Endometrial microvascular endothelial cells (primary cell): ENCODE data around the gene AGAP1. TPM values are rescaled to one million over a fixed set of nuclear protein-coding genes. Genes with fewer than 3 reads are reported as not detected.

Source experiments
- in situ Hi-C: cut with HindIII; loops from 2 replicates; pipeline ENCODE4 v1.10.0; 2017; ENCODE audit warnings: low sequenced_read_pairs, low pct_unique_long_range_greater_than_20kb; ENCODE audit errors: inconsistent ontology term
- total RNA-seq: library from RNA; depleted of rRNA; stranded (reverse); fragments of >200 nt; gene quantifications from one replicate; pipeline ENCODE4 v1.2.3, GENCODE V29; 2015; ENCODE audit errors: inconsistent ontology term

Gene AGAP1
- total RNA-seq, 1 donor from 2014 or later, result 19.4 TPM

DNA sequence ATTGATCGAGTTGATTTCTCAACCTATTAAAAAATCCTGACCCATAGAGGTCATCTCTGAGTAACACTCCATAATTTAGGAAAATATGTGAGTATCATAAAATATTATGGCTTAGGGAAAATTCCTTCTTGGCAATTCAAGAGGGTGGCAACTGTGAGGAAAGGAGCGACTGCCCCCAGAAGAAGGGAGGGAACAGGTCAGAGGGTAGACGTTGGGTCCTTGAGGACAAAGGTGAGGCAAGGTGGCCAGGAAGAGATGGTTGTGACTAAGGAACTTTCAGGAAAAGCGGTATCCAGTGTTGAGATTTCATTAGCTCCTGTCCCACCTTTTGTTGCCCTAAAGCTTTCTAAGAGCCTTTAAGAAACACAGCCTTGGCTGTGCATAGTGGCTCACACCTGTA is 10.5 kb upstream of the AGAP1 start:
- in situ Hi-C loops, result no loop called here

DNA sequence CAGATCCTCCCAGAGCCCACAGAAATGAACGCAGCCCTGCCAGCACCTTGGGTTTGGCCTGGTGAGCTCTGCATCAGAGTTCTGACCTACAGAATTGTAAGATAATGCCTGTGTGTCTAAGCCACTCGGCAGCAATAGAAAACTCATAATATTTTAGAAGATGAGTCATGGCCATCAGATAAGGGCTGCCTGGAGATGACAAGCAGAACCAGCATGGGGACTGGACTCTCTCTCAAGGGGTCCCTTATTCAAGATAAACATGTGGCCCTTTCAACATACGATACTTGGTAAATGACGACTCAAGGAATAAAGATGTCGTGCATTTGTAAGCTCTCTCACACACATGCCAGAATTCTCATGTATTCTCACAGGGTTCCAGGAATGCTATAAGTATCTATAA is 8.5 kb upstream of the AGAP1 start:
- in situ Hi-C loops, result no loop called here

DNA sequence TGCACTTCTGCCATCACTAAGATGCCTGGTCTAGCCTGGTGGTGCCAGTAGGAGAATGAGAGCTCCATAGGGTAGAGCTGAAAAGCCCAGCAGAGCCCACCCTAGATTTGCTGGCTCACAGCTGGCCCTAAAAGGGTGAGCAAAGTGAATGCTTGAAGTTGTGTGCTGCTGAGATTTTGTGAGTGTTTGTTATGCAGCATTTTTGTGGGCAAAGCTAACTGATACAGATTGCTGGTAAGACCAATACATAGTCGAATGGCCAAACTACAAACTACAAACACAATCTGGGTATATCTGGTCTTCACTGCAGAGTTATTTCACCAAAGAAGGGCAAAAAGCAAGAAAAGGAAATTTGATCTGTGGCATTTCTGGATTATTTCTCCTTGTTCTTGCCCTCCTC is 7.1 kb upstream of the AGAP1 start:
- in situ Hi-C loops, result no loop called here

DNA sequence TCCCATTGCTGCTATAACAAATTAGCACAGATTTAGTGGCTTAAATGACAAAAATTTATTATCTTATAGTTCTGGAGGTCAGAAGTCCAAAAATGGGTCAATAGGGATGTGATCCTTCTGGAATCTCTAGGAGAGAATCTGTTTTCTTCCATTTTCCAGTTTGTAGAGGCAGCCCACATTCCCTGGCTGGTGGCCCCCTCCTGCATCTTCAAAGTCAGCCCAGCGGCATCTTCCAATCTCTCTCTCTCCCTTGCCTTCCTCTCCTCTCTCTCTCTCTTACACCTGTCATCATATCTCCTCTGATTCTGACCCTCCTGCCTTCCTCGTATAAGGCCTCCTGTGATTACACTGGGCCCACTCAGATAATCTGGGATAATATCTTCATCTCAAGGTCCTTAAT is 3.9 kb upstream of the AGAP1 start:
- in situ Hi-C loops, result no loop called here

DNA sequence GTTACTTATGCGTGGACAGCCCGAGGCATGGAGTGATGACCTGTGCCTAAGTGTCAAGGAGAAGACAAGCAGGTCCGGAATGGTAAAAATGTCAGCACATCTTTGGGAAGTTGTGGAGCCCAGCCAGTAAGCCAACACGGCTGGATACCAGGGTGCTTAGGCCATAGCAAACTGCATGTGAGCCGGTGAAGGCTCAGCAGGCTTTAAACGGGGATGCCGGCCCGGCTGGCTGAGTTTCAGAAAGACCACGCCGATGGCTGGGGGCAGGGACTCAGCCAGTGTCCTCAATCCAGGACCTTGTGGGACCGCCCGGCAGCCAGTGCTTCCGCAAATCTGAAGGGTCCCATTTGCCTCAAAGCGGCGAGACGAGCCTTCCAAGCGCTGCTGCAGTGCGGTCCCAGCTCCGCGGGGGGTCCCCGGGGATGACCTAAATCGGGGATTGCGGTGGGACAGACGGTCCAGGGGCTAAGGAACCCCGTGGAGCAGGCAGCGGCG is 946 bp upstream of the AGAP1 start:
- in situ Hi-C loops, result no loop called here

DNA sequence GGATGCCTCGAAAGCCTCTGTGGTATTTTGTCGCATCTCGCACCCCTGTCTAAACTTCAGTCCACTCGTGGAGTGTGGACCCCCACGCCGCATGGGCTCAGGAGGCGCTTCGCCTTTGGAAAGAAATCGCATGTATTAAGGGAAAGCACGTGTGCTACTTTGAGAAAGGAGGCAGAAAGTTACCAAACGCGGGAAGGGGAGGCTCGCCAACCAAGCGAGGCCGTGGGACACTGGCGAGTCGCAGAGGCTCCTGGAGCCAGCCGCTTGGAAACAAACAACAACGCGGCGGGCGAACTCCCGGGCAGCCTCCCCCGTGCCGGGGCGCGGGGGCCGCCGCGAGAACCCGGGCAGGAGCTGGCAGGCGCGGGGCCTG is 455 bp upstream of the AGAP1 start:
- in situ Hi-C loops, result no loop called here

DNA sequence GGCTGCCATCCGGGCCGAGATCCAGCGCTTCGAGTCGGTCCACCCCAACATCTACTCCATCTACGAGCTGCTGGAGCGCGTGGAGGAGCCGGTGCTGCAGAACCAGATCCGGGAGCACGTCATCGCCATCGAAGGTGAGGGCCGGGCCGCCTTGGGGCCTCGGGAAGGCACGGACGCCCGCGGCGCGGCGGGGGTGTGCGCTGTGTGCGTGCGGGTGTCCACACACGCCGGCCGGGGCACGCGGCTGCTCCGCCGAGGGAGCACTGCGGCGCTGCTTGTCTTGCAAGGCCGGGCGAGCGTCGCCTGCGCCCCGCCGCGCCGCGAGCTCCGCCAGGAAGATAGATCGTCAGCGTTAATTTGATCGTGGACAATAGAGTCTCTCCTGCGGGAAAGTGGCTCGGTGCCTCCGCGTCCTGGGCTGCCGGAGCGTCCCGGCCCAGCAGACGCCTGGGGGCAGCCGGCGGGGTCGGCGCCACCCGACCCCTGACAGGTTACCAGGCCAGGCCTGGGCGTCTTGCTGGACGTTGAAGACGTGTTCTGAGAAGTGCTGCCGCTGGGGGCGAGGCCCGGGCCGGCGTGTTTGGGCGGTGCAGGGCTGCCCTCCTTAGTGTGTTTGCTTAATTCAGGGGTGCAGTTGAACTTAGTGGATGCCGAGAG is 1.0 kb downstream of the AGAP1 start:
- in situ Hi-C loops, result no loop called here

DNA sequence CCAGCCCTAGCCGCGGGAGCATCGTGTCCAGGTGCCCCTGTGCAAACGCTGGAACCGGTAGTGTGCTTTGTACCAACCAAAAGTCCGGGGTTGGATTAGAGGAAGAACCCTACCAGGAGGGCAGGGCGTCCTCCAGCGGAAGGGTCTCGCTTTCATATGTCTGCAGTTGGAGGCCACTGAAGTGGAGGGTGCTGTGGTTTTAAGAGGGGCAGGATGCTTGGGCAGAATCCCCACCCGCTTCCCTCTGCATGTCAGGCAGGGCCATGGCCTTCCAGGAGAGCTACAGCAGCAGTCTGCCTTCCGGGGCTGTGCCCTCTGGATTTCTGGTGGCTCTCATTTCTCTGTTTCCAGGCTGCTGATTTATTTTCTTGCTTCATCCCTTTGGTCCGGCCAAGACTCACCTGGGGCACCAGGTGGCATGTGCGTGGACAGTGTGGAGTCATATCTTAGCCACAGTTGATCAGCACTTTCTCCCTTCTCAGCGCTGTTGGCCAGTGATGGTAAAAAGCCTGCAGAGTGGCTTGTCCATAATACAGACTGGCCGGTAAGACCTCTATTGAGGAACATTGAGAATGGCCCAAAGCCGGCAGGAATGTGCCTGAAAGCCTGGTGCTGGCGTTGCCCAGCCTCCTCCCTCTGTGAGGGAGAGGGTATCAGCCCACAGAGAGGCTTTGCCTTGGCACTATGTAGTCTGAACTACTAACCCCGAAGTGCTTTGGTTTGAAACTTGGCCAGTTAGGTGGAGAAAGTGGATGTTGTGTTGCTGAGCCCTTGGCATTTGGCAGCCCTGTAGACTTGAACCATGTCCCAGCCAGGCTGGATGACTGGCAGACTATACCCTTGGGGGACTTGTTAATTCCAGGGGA is 1.8 kb downstream of the AGAP1 start:
- in situ Hi-C loops, result no loop called here

DNA sequence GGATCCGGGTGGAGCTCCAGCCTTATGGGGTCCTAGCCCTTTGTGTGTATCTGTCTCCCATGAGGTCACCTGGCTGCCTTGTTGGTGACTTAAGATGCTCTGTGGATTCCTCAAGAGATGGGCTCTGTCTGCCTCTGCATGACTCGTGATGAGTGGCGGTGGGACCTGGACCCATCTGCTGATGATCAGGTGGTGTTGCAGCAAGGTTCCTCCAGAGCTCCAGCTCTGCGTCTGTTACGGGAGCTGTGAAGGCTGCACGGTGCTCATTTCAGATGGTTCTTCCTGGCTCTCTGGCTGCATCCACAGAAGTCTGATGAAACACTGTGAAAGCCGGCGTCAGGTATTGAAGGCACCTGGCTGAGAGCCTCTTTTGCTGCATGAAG is 2.4 kb downstream of the AGAP1 start:
- in situ Hi-C loops, result no loop called here

DNA sequence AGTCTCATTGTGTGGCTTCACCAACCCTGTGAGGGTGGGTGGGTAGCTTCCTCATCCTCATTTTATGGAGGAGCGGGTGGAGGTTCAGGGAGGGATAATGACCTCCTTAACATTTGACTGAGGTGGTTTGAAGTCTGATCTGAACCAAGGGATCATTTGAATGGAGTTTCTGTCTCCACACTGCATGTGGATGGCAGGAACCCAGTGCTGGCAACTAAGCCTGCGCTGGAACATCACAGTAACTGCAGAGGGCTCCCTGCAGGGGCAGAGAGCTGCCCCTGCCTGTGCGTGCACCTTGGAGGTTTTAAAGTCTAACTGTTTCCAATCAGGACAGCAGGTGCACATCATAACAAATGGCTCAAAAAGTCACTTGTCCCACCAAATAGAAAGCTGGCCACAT is 3.3 kb downstream of the AGAP1 start:
- in situ Hi-C loops, result no loop called here

DNA sequence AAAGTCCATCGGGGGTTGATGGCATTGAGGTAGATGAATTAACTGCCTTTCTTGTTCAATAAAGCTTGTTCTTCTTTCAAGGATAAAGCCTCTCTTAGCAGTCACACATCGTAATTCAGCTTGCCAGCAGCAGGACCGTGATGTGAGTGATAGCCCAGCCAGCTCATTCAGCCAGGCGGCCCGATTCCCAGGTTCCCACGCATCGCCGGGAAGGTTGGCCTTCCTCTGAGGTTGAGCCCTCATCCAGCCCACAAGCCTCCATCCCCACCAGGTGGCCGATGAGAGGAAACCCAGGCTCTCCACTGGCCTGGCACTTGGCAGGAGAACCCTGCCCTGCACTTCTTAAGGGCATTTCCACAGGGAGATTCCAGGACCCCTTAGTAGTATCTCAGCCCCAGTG is 4.7 kb downstream of the AGAP1 start:
- in situ Hi-C loops, result no loop called here

DNA sequence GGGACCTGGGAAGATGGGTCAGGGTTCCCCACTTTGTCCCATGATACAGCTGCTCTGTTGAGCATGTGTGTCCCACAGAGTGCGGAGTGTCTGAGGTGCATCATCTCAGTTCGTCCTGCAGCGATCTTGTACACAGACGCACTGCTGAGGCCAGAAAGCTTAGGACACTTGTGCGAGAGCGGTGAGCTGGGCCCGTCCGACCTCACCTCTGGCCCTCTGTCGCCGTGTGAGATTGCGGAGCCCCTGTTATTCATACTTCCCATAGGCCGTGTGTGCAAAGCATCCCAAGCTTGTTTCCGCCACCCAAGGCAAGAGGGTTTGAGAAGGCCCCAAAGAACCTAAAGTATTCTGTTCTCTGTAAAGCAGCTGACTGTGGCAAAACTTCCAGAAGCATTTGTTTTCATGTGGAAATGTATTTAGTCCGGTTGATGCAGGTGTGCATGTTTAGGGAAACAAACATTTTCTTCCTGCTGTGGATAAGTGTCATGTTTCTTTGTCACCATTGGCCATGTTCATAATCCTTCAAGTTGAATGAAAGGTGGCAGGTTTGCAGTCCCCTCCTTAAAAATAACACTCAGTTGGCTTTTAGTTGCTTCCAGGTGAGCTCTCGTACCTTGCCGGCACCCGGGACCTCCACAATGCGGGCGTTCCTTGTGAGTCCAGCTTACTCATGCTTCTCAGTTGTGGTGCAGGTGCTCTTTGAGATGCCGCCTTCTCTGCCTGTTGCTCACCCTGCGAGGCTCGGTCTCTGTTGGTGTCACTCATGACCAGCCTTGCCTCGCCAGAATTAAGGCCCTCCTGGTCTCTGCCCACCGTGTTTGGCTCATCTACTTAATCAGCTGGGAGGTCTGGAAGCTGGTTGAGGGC is 5.3 kb downstream of the AGAP1 start:
- in situ Hi-C loops, result no loop called here

DNA sequence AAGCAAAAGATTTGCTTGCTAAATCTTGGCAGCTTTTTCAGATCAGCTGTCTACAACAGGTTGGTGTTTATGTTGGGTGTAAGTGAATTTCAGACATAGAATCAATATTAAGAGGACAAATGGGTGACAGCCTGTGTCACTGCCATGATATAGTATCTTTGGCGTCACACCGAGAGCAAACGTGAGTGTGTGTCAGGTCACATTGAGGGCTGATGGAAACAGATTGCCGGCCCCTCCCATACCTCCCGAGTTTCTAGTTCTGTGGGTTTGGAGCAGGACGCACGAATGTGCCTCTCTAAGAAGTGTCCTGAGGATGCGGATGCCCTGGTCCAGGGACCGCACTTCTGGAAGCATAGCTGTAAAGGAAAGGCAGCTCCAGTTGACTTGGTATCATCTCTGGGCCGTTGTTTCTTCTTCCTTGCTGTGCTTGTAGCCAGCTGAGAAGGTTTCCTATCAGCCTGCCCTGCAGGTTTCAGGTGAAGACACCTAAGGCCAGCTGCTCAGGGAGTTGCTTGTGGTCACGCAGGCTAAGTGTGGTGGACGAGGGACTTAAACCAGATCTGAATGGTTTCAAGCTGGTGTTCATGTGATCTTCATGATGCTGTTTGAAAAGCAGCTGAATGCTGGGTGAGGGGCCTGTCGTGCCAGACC is 6.4 kb downstream of the AGAP1 start:
- in situ Hi-C loops, result no loop called here

DNA sequence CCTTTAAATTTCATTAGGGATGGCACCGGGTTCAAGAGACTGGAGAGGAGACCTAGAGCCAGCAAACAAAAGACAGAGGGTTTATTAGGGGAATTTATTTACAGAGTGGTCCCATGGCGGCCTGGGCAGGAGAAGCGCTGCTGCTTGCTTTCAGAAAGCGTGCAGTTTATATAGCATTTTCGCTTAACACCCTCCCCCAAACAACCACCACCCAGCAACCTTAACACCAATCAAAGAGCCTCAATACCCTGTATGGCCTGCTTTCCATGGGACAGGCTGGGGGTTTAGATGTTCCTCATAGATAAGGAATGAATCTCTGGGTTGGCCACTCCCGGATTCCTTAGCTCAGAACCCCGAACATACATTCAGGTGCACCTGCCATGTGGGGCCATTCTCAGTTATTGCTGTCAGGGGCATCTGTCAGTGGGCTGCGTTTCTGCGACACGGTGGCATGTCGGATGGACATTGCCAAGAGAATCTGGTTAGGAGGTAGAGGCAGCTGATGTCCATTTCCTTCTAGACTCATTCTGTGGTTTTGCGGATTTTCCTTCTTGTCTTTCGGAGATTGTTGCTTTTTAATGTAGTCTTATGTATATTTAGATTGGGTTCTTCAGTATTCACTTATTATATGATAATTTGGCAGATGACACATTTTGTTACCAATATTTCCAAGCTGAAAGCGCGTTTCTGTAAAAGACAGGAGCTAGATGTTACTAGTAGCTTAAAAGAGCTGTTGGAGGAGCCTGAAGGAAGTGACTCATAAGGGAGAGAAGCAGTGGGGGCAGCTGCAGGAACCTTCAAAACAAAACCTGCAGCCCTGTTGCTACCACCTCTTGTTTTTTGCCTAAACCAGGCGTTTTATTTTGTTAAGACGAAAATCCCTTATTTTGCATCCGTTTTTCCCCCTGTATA is 7.2 kb downstream of the AGAP1 start:
- in situ Hi-C loops, result no loop called here

DNA sequence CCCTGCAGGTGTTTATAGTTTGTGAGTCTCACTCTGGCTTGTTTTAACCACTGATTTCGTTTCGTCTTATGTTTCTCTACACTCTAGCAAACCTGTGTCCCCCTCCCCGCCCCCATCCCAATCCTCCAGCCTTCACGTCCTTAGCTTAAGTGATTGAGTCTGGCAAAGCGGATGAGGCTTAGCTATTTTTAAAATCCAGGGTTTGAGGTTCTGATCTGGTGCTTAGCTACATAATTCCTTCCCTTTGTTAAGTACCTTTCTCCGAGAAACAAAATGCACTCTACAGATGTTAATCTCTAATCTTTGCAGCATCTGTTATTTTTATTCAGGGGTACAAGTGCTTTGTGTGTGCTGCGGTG is 7.8 kb downstream of the AGAP1 start:
- in situ Hi-C loops, result no loop called here

DNA sequence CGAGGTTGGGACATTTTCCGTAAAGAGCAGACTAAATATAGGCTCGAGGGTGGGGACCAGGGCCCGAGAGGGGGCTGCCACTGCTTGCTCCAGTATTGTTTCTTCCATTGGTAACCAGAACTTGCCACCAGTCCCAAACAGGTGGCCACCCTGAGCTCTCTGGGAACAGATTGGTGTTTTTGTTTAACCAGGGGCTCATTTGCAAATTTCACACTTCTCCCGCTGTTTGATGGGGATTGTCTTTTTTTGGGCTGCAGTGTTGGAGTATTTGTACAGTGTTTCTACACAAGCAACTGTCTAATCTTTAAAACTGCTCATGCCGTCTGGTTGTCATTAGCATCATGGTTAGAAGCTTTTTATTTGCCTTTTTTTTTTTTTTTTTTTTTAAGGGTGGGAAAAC is 8.5 kb downstream of the AGAP1 start:
- in situ Hi-C loops, result no loop called here

DNA sequence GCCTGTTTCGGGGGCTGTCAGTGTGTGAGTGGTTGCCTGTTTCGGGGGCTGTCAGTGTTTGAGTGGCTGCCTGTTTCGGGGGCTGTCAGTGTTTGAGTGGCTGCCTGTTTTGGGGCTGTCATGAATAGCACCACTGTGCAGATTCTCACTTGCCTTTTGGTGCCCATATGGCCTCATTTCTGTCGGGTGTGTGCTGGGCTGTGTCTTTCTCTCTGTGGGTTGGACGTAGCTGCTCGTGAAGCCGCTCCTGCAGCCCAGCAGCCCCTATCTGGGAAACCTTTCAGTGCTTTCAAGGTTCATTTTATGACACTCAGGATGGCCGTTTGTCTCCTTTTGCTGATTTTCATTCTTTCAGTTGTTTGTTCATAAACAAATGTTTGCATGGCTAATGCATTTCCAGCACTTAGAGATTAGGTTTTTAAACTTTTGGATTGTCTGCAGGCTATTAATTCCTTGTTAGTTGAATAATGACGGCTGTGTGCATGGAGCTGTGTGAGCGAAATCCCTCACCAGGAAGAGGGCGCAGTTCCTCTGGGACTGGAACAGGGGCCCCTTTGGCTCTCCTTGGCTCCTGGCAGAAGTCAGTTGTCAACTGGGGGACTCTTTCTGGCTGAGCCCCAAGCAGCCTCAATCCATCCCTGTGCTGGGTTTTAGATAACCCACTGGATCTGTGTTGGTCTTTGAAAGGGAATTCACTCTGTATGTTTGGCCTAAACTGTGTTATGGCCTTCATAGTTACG is 10.8 kb downstream of the AGAP1 start:
- in situ Hi-C loops, result no loop called here
